Measurements from ENCODE around the gene MAP7. TPM values are rescaled to one million over a fixed set of nuclear protein-coding genes. Genes with fewer than 3 reads are reported as not detected.

The MAP7 gene
- total RNA-seq, 1 donor from 2014 or later, result 0.35 TPM

DNA sequence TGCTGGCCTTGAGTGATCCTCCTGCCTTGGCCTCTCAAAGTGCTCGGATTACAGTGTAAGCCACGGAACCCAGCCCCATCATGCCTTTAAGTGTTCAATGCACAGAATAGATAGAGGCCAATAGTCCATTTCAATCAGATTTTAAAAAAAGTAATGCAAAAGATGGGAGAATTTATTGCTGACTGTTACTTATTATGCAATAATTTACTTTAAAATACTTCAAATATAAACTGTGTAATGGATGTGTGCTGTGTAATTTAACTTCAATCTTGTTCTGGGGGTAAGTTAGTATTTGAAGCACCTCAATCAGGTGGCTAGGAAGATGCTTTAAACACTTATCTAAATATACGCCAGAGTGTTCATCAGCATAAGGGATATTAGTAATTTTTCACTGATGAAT, 208.9 kb downstream of the MAP7 start:
- DNase-seq, result no peak
- no peaks in the 10 kb centered on the region for H3K9me3 Mint-ChIP-seq

DNA sequence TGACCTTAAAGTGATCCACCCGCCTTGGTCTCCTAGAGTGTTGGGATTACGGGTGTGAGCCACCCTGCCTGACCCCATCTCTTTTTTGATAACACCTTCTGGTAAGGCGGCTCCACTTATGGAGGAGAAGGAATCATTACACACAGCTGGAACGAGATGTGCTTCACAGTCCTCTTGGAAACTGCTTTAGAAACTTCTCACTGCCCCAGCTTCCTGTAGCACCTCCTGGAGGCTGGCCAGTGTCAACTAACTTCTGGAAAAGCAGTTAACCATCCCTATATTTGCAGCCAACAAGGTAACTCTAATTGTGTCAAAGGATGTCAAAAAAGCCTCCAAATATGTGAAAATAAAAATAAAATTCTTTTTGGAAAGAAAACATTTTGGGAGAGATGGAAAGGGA, 211.7 kb downstream of the MAP7 start:
- no peaks in the 10 kb centered on the region for H3K9me3 Mint-ChIP-seq
- ChIA-PET POLR2A (no interaction called here), CTCF (no interaction called here)
- no peak overlapping the region for H3K4me3 Mint-ChIP-seq
- ATAC-seq (ENCODE audit: low read depth), result no peak
- H3K36me3 Mint-ChIP-seq (ENCODE audit: low read depth), result no peaks in the 10 kb centered on the region
- TF ChIP-seq, protein P1, sequence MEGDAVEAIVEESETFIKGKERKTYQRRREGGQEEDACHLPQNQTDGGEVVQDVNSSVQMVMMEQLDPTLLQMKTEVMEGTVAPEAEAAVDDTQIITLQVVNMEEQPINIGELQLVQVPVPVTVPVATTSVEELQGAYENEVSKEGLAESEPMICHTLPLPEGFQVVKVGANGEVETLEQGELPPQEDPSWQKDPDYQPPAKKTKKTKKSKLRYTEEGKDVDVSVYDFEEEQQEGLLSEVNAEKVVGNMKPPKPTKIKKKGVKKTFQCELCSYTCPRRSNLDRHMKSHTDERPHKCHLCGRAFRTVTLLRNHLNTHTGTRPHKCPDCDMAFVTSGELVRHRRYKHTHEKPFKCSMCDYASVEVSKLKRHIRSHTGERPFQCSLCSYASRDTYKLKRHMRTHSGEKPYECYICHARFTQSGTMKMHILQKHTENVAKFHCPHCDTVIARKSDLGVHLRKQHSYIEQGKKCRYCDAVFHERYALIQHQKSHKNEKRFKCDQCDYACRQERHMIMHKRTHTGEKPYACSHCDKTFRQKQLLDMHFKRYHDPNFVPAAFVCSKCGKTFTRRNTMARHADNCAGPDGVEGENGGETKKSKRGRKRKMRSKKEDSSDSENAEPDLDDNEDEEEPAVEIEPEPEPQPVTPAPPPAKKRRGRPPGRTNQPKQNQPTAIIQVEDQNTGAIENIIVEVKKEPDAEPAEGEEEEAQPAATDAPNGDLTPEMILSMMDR (IDR thresholded peaks at IDR 0.05), result no peak
- DNase-seq, result no peak
- intact Hi-C loops (cut with micrococcal nuclease), result no loop called here
- peaks cover 4% of the 10 kb centered on the region for H3K27me3 Mint-ChIP-seq
- H3K4me1 Mint-ChIP-seq, result no peaks in the 10 kb centered on the region
- H3K27ac Mint-ChIP-seq, result no peak overlapping the region

More for the DNA sequence above, 208.9 kb downstream of the MAP7 start:
- CTCF ChIA-PET, result no interaction called here
- ATAC-seq (ENCODE audit: low read depth), result no peak
- TF ChIP-seq, protein P1 (IDR thresholded peaks at IDR 0.05), result no peak
- H3K4me1 Mint-ChIP-seq, result no peaks in the 10 kb centered on the region
- H3K27me3 Mint-ChIP-seq, result peaks cover 4% of the 10 kb centered on the region
- no peaks in the 10 kb centered on the region for H3K36me3 Mint-ChIP-seq (ENCODE audit: low read depth)
- no peak overlapping the region for H3K27ac Mint-ChIP-seq
- no peak overlapping the region for H3K4me3 Mint-ChIP-seq
- POLR2A ChIA-PET, result no interaction called here
- intact Hi-C loops (cut with micrococcal nuclease), result no loop called here

DNA sequence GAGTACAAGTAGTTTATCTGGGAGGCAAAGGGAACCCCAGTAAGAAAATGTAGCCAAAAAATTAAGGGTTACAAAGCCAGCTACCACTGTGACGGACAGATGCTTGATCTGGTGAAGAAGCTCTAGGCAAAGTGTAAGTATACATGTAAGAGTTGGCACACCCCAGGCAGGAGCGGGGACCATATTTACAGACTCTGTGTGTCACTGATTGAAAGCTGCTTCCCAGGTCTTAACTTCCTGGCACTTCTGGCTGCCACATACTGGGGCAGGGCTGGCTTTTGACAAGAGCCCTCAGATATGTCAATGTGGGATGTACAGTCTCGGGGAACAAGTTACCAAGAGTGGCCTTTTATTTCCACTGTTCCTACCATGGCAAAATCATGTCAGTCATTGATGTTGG, 212.6 kb downstream of the MAP7 start:
- no peak overlapping the region for H3K4me3 Mint-ChIP-seq
- DNase-seq, result no peak
- H3K27me3 Mint-ChIP-seq, result peaks cover 4% of the 10 kb centered on the region
- H3K4me1 Mint-ChIP-seq, result no peaks in the 10 kb centered on the region
- intact Hi-C loops (cut with micrococcal nuclease), result no loop called here
- CTCF ChIA-PET, result no interaction called here
- ATAC-seq (ENCODE audit: low read depth), result no peak
- TF ChIP-seq, protein P1 (IDR thresholded peaks at IDR 0.05), result no peak
- no peak overlapping the region for H3K27ac Mint-ChIP-seq
- POLR2A ChIA-PET, result no interaction called here
- no peaks in the 10 kb centered on the region for H3K36me3 Mint-ChIP-seq (ENCODE audit: low read depth)
- H3K9me3 Mint-ChIP-seq, result no peaks in the 10 kb centered on the region

DNA sequence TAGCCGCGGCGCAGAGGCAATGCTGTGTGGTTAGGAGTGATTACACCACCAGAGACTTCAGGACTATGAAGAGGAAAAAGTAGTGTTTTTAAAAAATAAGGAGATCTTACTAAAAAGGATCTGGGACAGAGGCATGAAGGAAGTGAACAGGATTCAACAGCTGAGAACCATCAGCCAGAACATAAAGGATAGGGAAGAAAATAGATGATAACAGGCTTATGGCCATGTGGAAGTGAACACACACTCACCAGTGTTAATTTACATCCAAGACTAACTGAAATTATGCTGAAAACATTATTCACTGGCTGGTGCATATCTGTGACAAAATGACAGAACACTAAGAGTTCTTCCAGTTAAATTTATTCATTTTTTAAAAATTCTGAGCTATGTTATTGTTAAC, 213.1 kb downstream of the MAP7 start:
- intact Hi-C loops (cut with micrococcal nuclease), result no loop called here
- POLR2A ChIA-PET, result no interaction called here
- TF ChIP-seq, protein P1 (IDR thresholded peaks at IDR 0.05), result no peak
- H3K4me3 Mint-ChIP-seq, result no peak overlapping the region
- no peak for ATAC-seq (ENCODE audit: low read depth)
- no peaks in the 10 kb centered on the region for H3K9me3 Mint-ChIP-seq
- DNase-seq, result no peak
- H3K27me3 Mint-ChIP-seq, result peaks cover 4% of the 10 kb centered on the region
- H3K4me1 Mint-ChIP-seq, result no peaks in the 10 kb centered on the region
- H3K36me3 Mint-ChIP-seq (ENCODE audit: low read depth), result no peaks in the 10 kb centered on the region
- H3K27ac Mint-ChIP-seq, result no peak overlapping the region
- CTCF ChIA-PET, result no interaction called here

DNA sequence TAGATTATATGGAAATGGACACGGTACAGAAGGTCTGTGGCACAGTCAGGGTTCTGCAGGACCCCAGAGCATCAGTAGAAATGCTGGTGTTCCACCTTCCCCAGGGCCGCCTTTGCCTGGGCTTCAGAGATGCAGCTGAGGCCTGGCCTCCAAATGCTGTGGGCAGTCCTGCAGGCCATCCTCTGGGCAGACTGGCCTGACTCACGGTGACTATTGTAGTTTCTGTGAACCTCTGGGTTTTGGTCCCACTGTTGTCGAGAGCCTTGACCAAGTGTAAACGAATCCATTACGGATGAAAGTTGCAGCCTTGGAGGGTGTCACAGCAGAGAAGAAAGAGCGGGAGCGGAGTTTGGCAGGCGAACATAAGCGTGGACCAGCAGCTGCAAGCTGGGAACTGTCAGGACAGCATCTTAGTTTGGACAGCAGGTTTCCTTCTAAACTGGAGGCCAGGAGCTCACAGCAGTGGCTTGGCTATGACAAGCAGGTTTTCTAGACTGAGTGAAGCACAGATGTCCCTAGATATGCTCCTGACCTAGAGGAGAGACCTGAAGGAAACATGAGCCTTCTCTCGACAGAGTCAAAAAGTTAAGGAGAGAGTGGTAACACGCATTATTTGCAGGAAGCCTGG, 214.4 kb downstream of the MAP7 start:
- POLR2A ChIA-PET, result no interaction called here
- peaks cover 4% of the 10 kb centered on the region for H3K27me3 Mint-ChIP-seq

More for the DNA sequence above, 214.4 kb downstream of the MAP7 start:
- Mint-ChIP-seq H3K27ac (no peak overlapping the region), H3K9me3 (no peaks in the 10 kb centered on the region), H3K4me1 (no peaks in the 10 kb centered on the region), H3K36me3 (ENCODE audit: low read depth) (no peaks in the 10 kb centered on the region), H3K4me3 (no peak overlapping the region)
- ATAC-seq (ENCODE audit: low read depth) (no peak), DNase-seq (no peak)
- TF ChIP-seq, protein P1 (IDR thresholded peaks at IDR 0.05), result no peak
- intact Hi-C loops (cut with micrococcal nuclease), result no loop called here
- CTCF ChIA-PET, result no interaction called here

All from activated B cell treated with CpG ODN at 0.5 μM for 24 hours (primary cell).